HG03457 (cell line): ENCODE data around the gene ZNF138.
"Not testable (repeated sequence)": the region's sequence is repeated elsewhere in the genome, so short reads cannot be mapped to it uniquely, and the experiment has no call there.

Source experiments
- ATAC-seq: cut with Tn5 transposase; IDR thresholded peaks from one replicate; pipeline ENCODE4 v1.9.1; 2021; ENCODE audit warnings: moderate number of reproducible peaks; ENCODE audit not compliant: unreplicated experiment

Gene ZNF138

DNA sequence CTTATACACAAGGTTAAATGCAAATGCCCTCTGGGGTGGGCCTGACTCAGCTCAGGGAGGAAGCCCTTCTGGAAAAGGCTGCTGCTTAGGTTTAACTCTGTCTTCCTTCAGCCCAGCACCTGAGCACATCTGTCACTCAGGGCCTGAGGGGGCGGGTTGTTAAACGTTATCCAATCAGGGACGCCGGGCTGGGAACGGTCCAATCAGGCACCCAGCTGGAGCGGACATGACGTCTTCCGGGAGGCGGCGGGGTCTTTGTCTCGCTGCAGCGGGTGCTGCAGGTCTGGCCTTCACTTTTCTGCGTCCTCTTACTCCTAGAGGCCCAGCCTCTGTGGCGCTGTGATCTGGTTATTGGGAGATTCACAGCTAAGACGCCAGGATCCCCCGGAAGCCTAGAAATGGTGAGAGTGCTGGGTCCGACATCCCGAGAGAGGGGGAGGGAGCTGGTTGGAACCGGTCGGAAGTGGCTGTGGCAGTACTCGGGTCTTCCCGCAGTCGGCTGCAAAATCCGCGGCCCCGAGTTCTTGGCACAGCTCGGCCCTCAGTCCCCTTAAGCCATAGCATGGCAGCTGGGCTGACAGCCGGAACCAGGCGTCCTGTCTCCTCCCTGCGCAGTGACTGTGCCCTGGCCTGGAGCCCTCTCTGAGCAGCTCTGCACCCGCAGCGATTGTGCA is at the start of gene ZNF138:
Gene ZNF138, plus strand, starts transcription at position 258 of the 674 bp plus-strand sequence. Its CDS starts 141 bp downstream, at position 399.
- ATAC-seq, result peak; percentile 100

DNA sequence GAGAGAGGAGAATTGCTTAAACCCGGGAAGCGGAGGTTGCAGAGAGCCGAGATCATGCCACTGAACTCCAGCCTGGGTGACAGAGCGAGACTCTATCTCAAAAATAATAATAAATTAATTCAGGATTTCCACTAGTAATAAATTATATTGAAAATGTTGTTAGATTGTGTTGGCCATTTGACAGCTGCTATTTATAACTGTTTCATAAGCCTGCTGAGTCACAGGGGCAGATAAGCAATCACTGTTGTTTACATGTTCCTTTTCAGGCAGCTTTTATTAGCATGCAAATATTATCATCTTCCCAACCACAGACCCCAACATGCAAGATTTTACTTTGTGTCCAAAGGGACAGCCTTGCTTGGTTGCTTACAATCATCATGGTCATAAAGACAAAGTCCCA is 49.5 kb upstream of the ZNF138 start:
- no peak for ATAC-seq

DNA sequence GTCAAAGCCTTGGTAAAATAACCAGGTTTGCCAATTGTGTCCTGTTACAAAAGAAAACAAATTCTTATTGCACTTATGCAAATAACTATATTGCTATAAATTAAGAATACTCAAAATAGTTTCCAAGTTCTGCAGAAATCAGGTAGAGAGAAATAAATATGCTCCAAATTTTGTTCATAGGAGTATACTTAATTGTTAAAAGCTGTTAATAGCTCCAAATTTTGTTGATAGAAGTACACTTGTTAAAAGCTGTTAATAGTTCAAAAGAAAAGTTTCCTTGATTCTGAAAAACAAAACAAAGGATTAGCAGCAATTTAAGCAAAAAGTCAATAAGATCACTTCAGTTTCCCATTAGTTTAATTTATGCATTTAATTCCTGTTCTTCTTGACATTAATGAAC is 46.4 kb upstream of the ZNF138 start:
- ATAC-seq, result no peak

DNA sequence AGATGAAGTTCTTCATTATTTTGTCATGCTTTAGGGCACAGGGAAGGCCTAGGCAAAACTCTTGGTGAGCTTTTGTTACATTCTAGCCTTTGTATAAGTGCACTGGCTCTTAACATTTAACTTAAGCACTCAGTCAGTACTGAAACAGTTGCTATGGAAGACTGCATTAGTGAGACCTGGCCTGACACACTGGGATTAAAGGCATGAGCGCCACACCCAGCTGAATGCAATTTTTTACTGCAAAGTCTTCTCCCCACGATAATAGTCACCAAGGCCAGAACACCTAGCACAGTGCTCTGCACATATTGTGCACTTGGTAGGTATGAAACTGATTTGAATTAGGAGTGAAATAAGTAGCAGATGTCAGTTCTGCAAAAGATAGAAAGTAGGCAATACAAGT is 41.2 kb upstream of the ZNF138 start:
- no peak for ATAC-seq

DNA sequence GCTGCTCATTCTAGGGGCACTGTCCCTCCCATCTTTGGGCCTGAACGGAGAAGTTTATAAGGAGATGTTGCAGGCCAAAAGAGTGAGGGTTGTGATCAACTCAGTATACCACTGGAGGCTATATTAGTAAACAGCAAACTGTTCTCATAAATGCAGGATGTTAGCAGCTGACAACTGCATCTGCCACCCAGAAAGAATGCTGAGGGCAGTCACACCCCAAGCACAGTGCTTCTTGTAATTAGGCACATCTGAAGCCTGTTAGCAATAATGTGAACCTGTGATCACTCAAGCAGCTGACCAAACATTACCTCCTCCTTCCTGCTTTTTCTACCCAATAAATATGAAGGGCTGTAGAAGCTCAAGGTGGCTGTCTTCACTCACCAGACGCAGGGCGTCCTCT is 38.4 kb upstream of the ZNF138 start:
- no peak for ATAC-seq

DNA sequence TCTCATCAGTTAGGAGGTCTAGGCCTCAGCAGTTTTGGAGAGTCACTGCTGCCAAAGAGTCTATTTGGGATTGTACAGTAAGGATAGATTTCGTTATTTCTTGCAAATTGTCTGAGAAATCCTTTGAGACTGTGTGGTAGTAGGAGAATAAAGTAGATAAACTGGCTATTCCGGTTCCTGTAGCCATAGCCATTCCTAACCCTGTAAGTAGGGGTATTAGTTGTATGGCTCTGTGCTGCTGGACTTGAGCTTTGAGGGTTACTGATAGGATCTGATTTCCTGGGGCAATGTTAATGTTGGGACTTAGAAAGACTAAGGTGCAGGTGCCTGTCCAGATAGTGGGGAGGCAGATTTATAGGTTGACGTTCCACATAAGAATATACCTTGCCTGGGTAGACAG is 36.1 kb upstream of the ZNF138 start:
- no peak for ATAC-seq

DNA sequence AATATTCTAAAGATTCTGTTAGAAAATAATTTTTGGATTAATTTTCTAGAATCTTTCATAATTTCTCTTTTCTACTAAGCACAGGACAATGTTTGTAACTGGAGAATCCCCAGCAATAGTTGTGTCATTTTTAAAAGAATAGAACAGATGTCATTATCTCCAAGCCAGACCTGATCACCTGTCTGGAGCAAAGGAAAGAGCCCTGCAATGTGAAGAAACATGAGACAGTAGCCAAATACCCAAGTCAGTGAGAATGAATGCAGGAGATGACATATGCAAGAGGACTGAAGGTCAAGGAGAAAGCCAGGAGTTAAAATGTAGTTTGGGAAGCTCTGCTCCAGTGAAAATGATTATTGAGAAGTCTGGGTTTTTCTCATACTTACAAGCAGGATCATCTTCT is 25.4 kb upstream of the ZNF138 start:
- ATAC-seq, result no peak

DNA sequence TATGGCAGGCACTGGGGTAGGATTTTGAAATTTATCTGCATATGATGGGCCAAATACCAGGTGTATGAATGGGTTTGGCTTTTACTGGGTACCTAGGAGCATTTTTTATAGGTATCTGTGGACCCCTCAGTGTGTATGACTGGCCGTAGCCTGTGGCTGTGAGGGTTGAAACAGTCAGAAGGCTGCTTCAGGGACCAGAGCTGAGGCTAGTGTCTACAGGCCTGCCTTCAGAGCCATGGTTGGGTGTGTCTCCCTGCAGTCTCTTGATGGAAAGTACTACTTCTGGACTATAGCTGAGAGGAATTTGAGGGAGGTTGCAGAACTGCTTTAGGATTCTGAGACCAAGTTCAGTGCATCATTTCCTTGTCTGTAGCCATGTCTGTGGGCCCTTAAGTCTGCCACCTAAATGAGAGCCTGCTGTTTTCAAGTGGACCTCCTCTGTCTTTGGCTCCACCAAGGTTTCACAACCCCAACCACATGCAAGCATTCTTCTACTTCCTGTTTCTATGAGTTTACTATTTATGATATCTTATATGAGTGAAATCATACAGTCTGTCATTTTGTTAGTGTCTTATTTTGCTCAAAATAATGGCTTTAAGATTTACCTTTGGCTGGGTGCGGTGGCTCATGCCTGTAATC is 19.9 kb upstream of the ZNF138 start:
- ATAC-seq, result no peak

DNA sequence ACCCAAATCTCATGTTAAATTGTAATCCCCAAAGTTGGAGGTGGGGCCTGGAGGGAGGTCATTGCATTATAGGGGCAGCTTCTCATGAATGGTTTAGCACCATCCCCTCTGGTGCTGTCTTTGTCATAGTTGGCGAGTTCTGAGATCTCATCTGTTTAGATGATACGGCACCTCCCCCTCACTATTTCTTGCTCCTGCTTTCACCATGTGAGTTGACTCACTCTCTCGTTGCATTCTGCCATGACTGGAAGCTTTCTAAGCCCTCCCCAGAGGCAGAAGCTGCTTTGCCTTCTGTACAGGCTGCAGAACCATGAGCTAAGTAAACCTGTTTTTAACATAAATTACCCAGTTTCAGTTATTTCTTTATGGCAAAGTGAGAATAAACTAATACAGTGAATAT is 18.9 kb upstream of the ZNF138 start:
- no peak for ATAC-seq

DNA sequence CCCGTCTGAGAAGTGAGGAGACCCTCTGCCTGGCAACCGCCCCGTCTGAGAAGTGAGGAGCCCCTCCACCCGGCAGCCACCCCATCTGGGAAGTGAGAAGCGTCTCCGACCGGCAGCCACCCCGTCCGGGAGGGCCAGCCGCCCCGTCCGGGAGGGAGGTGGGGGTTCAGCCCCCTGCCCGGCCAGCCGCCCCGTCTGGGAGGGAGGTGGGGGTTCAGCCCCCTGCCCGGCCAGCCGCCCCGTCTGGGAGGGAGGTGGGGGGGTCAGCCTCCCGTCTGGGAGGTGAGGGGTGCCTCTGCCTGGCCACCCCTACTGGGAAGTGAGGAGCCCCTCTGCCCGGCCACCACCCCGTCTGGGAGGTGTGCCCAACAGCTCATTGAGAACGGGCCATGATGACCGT is 9.4 kb upstream of the ZNF138 start:
- ATAC-seq, result not testable (repeated sequence)

DNA sequence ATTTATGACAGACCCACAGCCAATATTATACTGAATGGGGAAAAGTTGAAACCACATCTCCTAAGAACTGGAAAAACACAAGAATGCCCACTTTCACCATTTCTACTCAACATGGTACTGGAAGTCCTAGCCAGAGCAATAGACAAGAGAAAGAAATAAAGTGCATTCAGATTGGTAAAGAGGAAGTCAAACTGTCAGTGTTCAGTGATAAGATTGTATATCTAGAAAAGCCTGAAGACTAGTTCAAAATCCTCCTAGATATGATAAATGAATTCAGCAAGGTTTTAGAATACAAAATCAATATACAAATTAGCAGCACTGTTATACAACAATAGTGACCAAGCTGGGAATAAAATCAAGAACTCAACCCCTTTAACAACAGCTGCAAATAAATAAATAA is 6.9 kb upstream of the ZNF138 start:
- ATAC-seq, result no peak

DNA sequence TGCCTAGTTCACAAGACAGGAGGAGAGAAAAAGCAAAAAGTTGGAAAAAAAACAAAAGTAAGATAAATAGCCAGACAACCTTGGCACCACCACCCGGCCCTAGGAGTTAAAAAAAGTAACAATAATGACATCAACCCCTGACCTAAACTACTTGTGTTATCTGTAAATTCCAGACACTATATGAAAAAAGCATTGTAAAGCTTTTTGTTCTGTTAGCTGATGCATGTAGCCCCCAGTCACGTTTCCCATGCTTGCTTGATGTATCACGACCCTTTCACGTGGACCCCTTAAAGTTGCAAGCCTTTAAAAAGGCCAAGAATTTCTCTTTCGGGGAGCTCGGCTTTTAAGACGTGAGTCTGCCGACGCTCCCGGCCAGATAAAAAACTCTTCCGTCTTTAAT is 5.0 kb upstream of the ZNF138 start:
- ATAC-seq, result not testable (repeated sequence)

DNA sequence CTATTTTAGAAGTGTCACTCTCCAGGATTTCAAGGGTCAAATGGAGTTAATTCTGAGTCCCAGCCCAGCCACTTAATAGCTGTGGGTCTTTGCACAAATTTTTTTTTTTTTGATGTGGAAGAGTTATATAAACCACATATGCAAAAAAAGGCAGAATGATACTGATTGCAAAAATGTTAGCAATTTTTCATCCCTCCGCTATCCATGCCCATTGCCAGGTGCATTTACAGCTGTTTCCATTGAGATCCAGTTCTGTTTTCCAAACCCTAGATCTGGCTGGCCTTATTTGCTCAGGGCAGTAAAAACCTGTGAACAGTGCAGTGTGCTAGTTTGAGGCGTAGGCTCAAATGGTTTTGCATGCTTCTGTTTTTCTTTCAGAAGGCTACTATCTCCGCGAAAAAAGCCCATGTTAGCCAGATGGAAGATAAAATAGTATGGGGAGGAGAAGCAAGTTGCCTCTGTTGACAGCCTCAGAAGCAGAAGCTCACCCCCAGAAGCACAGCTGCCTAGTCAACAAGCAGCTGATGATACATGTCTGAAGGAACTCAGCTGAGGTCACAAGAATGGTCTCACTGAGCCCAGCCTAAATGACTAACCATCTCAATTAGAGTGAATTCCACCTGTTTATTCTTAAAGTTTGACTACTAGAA is 997 bp upstream of the ZNF138 start:
- no peak for ATAC-seq

DNA sequence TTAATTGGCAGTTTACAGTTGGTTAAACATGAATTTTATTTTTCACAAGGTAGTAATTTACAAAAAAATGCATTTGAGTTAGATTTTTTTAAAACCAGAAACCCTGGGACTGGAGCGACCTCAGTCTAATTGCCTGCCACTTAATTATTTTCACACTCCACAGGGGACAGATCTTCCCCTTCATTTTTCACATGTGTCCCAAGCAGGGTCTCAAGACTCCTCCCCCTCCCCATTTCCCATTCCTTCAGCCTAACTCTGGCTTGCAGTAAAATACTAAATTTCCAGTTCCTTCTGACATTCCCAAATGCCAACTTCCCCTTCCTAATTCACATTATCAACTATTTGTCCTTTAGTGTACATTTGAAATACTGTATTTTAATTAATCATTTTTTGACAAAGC is 948 bp downstream of the ZNF138 start:
- ATAC-seq, result no peak

DNA sequence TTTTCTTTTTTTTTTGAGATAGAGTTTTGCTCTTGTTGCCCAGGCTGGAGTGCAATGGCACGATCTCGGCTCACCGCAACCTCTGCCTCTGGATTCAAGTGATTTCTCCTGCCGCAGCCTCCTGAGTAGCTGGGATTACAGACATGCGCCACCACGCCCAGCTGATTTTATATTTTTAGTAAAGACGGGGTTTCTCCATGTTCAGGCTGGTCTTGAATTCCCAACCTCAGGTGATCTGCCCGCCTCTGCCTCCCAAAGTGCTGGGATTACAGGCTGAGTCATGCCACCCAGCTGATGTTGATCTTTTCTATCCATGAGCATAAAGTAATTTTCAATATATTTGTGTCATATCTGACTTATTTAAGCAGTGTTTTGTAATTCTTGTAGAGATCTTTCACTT is 4.9 kb downstream of the ZNF138 start:
- ATAC-seq, result not testable (repeated sequence)

DNA sequence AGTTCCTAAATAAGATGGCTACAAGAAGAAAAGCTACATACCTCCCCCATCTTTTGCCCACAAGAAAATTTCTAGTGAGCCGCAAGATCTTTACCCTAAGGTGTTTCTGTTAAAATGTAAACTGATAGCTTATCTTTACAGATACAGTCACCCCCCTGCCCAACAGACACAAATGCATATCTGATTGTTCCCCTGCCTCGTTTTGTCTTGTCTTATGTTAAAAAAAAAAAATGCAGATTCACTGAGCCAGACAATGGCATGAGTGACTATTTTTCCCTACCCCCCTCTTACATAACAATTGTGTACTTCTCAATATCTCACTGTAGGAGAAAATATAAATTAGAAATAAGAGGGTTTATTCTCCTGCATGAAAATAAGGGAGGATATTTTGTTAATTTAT is 8.5 kb downstream of the ZNF138 start:
- no peak for ATAC-seq

DNA sequence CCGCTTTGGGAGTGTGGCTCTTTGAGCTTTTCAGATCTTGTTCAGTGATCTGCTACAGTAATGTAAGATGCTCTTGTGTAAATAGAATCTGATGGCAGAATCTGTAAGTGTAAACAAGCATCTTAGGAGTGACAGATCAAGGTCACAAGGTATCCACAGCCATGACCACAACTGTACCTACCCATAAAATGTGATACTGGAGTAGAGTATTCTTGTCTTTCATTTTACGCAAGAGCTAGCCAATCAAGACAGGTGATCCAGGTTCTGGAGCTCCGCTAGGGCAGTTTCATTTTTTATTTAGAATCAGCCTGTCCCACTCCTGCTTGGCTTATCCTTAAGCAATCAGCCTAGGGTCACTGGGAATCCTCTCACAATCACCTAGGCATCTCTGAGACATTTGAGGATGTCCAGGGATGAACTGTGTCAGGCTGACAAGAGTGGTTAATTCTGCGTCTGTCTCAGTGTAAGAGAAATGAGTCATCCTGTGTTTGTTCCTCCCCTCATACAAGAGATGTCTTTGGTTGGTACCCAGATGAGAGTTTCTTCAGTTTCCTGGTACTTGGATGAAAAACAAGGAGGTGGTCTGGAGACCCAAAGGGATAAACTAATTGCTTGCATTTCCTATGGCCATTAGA is 13.6 kb downstream of the ZNF138 start:
- ATAC-seq, result no peak

DNA sequence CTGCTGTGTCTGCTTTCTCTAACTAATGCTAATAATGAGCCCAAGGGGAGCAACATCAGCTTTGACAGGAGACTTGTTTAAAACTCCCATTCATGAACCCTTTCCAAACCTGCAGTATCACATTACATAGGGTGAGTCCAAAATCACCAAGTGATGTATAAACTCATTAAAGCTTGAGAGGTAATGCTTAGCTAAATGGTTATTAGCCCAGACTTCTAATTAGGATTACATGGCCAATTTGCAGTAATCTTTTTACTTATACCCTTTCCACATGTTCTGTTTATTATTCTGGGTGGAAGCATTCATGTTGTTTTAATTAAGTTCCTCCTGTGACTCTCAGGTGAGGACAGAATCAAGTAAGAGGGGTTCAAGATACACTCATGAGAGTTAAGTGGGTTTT is 17.5 kb downstream of the ZNF138 start:
- ATAC-seq, result no peak

DNA sequence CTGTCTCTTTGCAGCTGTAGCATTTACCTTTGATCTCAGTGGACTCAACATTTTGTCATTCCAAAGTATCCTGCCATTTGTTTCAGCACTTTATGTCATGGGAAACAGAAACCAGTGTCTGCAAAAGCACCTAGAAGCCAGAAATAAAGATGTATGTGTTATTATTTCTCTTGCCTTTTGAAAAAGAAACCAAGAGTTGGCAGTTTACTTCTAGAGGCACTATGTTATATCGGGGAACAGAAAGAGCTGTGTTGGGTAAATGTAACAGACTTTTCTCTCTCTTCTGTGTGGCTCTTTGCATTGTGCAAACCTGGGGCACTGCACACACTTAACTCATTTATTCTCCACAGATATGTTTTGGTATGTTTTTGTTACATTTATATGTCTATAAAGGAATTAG is 36.7 kb downstream of the ZNF138 start:
- no peak for ATAC-seq

DNA sequence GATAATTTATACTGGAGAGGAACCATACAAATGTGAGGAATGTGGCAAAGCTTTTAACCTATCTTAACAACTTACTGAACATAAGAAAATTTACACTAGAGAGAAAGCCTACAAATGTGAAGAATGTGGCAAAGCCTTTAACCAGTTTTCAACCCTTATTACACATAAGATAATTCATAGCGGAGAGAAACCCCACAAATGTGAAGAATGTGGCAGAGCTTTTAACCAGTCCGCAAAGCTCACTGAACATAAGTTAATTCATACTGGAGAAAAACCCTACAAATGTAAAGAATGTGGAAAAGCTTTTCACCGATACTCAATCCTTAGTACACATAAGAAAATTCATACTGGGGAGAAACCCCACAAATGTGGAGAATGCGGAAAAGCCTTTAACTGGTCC is 37.9 kb downstream of the ZNF138 start:
- ATAC-seq, result no peak

DNA sequence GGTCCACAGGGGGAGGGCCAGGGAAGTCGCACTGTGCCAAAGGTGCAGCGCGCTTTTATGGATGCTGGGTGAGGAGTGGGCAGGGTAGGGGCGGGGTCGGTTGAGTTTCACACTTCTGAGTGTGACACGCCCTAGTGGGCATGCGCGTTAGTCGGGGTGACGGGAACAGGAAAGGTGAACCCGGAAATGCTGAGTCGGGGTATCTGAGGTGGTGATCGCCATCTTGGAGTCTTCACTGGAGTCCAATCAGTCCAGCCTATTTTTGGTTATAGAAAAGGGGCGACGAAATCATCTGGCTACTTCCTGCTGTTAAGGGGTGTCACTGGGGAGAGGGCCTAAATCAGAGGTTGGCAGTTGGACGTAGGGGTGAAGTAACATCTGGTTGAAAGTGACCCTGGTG is 40.8 kb downstream of the ZNF138 start:
- ATAC-seq, result no peak

DNA sequence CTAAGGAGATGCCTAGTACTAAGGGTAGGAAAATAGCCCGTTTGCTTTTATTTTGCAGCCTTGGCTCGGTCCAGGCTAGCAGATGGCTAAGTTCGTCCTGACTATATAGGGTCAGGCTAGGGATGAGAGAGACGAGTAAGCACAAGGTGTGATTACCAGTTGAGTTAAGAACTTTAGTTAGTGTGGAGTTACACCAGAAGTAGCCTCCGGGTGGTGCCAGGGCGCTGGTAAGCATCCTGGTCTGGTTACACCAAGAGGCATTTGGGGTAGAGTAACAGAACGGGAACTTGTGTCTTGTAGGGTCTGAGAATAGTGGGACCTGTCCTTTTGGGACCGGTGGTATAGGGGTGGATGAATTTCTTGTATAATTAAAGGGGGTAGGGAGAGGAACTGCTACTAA is 41.6 kb downstream of the ZNF138 start:
- ATAC-seq, result not testable (repeated sequence)
